Measurements from ENCODE around the gene ASCC1.

The ASCC1 gene

DNA sequence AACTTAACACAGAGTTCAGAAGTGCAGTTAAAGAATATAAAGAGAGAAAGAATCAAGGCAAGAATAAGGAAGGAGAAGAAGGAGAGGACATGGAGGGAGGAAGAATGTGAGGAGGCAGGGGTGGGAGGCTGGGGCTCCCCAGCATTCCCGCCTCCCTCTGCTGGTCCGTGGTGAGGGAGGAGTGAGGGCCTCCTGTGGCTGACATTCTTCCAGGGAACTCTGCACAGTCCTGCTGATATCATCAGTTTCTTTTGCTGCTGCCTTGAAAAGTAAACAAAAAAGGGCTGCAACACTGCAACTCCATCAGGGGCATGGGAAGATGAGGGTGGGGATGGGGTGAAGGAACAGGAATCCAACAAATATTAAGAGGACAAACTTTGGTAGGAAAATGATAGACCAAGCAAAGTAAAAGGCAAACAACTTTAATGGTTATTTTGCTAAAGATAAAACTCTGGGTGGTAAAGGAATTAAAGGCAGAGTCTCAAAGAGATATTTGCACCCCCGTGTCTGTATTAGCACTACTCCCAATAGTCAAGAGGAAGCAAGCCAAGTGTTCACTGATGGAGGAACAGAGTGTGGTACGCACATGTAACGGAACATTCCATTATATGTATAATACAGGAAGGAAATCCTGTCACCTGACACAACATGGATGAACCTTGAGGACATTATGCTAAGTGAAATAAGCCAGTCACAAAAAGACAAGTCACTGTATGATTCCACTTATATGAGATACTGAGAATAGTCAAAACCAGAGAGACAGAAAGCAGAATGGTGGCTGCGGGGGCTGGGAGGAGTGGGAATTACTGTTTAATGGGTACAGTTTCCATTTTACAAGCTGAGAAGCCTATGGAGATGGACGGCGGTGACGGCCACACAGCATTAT, 119.7 kb downstream of the ASCC1 start:
- no peak for DNase-seq

DNA sequence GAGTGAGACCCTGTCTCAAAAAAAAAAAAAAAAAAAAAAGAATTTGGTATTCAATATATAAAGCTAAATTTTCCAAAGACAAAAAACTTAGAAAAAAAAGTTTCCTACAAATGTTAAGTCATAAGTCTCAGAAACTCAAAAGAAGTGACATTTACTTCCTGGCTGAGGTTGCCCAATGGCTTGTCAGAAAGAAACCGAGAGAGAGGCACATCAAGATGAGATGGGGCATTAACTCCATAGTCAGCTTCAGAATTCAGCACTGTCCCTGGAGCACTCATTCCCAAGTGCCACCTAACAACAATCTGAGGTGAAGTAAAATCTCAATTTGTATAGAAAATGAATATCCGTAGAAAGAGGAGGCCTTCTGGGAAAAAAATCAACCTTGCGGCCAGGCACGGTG, 120.9 kb downstream of the ASCC1 start:
- no peak for DNase-seq

- DNase-seq, result no peak
Measured at GRCh38 chr10:72094574-72094973, 121.5 kb downstream of the ASCC1 start.

- no peak for DNase-seq
Measured at GRCh38 chr10:72093450-72093849, 122.6 kb downstream of the ASCC1 start.

DNA sequence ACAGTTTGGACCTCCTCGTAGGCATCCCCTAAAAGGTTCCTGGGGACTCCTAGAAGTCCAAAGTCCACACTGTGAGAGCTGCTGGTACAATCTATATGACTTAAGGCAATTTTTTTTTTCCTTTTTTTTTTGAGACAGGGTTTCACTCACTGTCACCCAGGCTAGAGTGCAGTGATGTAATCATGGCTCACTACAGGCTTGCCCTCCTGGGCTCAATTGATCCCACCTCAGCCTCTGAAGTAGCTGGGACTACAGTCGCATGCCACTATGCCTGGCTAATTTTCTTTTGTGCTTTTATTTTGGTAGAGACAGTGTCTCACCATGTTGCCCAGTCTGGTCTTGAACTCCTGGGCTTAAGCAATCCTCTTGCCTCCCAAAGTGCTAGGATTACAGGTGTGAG, 123.1 kb downstream of the ASCC1 start:
- DNase-seq, result no peak

- DNase-seq, result no peak
Measured at GRCh38 chr10:72092171-72092924, 123.7 kb downstream of the ASCC1 start.

GRCh38 chr10:72090326-72090725, 125.8 kb downstream of the ASCC1 start:
- no peak for DNase-seq

GRCh38 chr10:72089618-72090017, 126.5 kb downstream of the ASCC1 start:
- DNase-seq, result no peak

- peak in 1 of 2 donors; percentile 16 for DNase-seq
Measured at GRCh38 chr10:72088889-72089575, 127.0 kb downstream of the ASCC1 start.

- DNase-seq, result no peak
Measured at GRCh38 chr10:72087969-72088888, 127.8 kb downstream of the ASCC1 start, which contains the start of gene SPOCK2. Gene SPOCK2, minus strand, starts transcription at chr10:72088551. Its CDS starts 223 bp downstream, at chr10:72088328.

- DNase-seq, result no peak
Measured at GRCh38 chr10:72087392-72087968, 128.6 kb downstream of the ASCC1 start.

- DNase-seq, result no peak
Measured at GRCh38 chr10:72086466-72087391, 129.3 kb downstream of the ASCC1 start.

GRCh38 chr10:72085864-72086465, 130.1 kb downstream of the ASCC1 start:
- DNase-seq, result no peak

- DNase-seq, result no peak
Measured at GRCh38 chr10:72085166-72085565, 130.9 kb downstream of the ASCC1 start.

DNA sequence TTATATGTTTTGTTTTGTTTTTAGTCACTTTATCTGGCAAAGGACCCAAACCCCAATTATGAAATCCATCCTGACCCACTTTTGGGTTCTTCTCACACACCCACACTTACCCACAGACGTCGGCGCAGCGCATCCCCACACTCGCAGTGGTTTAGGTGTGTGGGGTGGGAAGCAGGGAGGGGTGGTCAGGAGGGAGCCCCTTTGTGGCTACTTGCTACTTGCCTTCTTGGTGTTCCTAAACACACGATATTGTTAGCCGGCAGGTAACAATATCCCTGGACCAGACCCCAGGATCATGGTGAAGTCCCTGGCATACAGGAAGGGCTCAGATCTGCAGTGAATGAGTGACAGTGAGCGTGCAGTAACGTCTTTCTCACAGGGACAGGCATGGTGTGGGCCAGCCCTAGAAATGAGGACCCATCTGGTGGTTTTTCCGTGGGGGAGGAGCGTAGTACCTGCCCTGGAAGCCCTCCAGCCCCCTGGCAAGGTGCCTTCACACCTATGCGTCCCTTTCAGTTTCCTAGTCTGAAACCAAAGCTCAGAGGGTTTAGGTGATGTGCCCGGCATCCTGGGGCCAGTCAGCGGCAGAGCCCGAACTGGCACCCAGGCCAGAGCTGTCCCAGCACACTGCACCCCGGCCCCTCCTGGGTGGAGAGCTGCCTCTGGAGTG, 132.2 kb downstream of the ASCC1 start:
- no peak for DNase-seq

- no peak for DNase-seq
Measured at GRCh38 chr10:72082856-72083789, 133.0 kb downstream of the ASCC1 start.

- no peak for DNase-seq
Measured at GRCh38 chr10:72081772-72082590, 134.1 kb downstream of the ASCC1 start.

DNA sequence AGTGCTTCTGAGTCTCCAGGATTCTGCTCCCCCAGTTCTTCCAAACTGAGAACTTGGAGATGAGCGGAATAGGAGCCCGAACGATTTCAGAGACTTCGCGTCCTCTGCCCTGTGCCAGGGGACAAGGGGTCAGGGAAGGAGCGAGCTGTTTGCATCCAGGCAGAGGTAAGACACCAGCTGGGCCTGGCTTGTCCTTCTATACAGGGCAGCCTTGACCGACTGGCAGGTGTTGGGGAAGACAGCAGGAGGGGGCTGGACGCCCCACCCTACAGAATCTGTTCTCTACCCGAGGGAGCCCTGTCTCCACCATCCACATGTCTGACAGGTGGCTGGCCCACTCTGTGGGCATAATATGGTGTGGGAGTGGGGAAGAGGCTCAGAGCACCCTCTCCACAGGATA, 134.9 kb downstream of the ASCC1 start:
- DNase-seq, result no peak

All from bone marrow (tissue), 2 donors.